Nephron progenitor cell (in vitro differentiated cells): ENCODE measurements around the gene C1orf35.

ENCODE experiments used
- DNase-seq: peaks from one replicate; pipeline ENCODE4 v3.0.0; 2021
- H3K27ac Mint-ChIP-seq: 2 replicates; pipeline ENCODE4 v1.8.0; 2021; ENCODE audit warnings: mild to moderate bottlenecking, moderate library complexity, mixed read lengths
- H3K27me3 Mint-ChIP-seq: 2 replicates; pipeline ENCODE4 v1.8.0; 2021; ENCODE audit warnings: mild to moderate bottlenecking, low read depth, mixed read lengths; ENCODE audit not compliant: poor library complexity
- H3K36me3 Mint-ChIP-seq: 2 replicates; pipeline ENCODE4 v1.8.0; 2021; ENCODE audit warnings: low read depth, mixed read lengths
- H3K4me1 Mint-ChIP-seq: 2 replicates; pipeline ENCODE4 v1.8.0; 2021; ENCODE audit warnings: mixed read lengths
- H3K4me3 Mint-ChIP-seq: 2 replicates; pipeline ENCODE4 v1.8.0; 2021; ENCODE audit warnings: mild to moderate bottlenecking, moderate library complexity, mixed read lengths
- H3K9me3 Mint-ChIP-seq: 2 replicates; pipeline ENCODE4 v1.8.0; 2021; ENCODE audit warnings: mild to moderate bottlenecking, moderate library complexity, mixed read lengths
- CTCF ChIP-seq: fragments of 200-600 bp; sonication (generic); IDR thresholded peaks from 2 replicates; pipeline ENCODE4 v1.5.0; 2021; ENCODE audit warnings: antibody characterized with exemption

The C1orf35 gene

DNA sequence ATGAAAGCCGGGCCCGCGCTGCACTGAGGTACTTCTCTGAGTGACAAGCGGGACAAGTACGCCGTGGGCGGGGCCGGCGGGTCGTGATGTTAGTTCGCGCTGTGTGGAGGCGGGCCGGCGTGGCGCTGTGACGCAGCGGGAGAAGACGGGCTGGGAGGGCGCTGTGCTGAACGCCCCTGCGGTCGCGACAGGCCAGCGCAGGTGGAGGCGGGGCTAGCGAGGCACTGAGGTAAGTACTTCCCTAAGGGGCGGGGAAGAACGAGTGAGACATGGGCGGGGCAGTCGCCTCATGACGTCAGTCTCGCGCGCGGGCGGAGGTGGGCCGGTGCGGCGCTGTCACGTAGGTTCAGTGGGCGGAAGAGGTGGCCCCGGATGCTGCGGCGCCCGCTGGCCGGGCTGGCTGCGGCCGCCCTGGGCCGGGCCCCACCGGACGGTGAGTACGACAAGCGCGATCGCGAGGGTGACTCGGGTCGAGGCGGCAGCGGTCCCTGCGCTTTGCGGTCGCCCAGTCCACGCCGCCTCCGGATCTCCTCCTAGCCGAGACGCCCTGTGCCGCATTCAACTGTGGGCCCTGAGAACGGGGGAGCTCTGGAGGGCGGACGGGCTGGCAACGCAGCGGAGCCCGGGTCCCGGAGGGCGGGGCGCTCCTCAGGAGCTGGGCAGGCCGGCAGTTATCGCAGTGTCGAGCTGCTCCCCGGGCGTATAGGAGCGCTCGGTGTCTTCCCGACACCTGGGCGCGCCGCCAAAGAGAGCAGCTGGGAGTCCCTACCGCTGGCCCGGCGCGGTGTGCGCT lies 37.0 kb upstream of the C1orf35 start, which contains the start of gene GUK1:
Gene GUK1 (plus strand): TSS at position 349 of the 793 bp plus-strand sequence. CDS start 24 bp downstream, at position 373.
- Mint-ChIP-seq H3K36me3 (no peaks in the 10 kb centered on the region), H3K4me3 (peak within 1 kb of the TSS; percentile 92), H3K27ac (peak within 1 kb of the TSS; percentile 95), H3K27me3 (peaks cover 44% of the 10 kb centered on the region), H3K4me1 (peaks cover 21% of the 10 kb centered on the region), H3K9me3 (no peaks in the 10 kb centered on the region)
- peak; percentile 100 for DNase-seq
- no peak for TF ChIP-seq CTCF

GRCh38 chr1:228139406-228139930 lies 36.3 kb upstream of the C1orf35 start:
- peaks cover 21% of the 10 kb centered on the region for H3K4me1 Mint-ChIP-seq
- no peak for TF ChIP-seq CTCF
- no peaks in the 10 kb centered on the region for H3K36me3 Mint-ChIP-seq
- DNase-seq = no peak
- H3K27ac Mint-ChIP-seq = peak overlapping the region; percentile 92
- no peaks in the 10 kb centered on the region for H3K9me3 Mint-ChIP-seq
- peaks cover 51% of the 10 kb centered on the region for H3K27me3 Mint-ChIP-seq
- peak overlapping the region; percentile 92 for H3K4me3 Mint-ChIP-seq

GRCh38 chr1:228136901-228137300 lies 33.8 kb upstream of the C1orf35 start:
- Mint-ChIP-seq H3K36me3 (no peaks in the 10 kb centered on the region), H3K27ac (no peak overlapping the region), H3K9me3 (no peaks in the 10 kb centered on the region), H3K27me3 (peaks cover 73% of the 10 kb centered on the region), H3K4me3 (no peak overlapping the region), H3K4me1 (peaks cover 9% of the 10 kb centered on the region)
- no peak for TF ChIP-seq CTCF
- no peak for DNase-seq

GRCh38 chr1:228134591-228134990 lies 31.5 kb upstream of the C1orf35 start:
- DNase-seq = no peak
- no peaks in the 10 kb centered on the region for H3K9me3 Mint-ChIP-seq
- no peaks in the 10 kb centered on the region for H3K36me3 Mint-ChIP-seq
- peaks cover 93% of the 10 kb centered on the region for H3K27me3 Mint-ChIP-seq
- no peak for TF ChIP-seq CTCF
- no peak overlapping the region for H3K4me3 Mint-ChIP-seq
- peaks cover 8% of the 10 kb centered on the region for H3K4me1 Mint-ChIP-seq
- H3K27ac Mint-ChIP-seq = no peak overlapping the region

GRCh38 chr1:228131766-228132165 lies 28.6 kb upstream of the C1orf35 start:
- Mint-ChIP-seq H3K27me3 (peaks cover 94% of the 10 kb centered on the region), H3K4me3 (no peak overlapping the region), H3K4me1 (peaks cover 8% of the 10 kb centered on the region), H3K36me3 (no peaks in the 10 kb centered on the region), H3K27ac (no peak overlapping the region), H3K9me3 (no peaks in the 10 kb centered on the region)
- DNase-seq = no peak
- no peak for TF ChIP-seq CTCF
